ENCODE data around the gene IMPA2.
A peak's percentile ranks its signal among the peaks of the same experiment; 100 is the strongest.

IMPA2 gene

GRCh38 chr18:12017081-12017480 is 35.8 kb downstream of the IMPA2 start:
- H3K9me3 ChIP-seq (ENCODE audit: severe bottlenecking): no peaks in the 10 kb centered on the region
- H3K4me1 ChIP-seq (ENCODE audit: insufficient read depth, poor library complexity, severe bottlenecking): peaks cover 15% of the 10 kb centered on the region
- H3K4me3 ChIP-seq (ENCODE audit: severe bottlenecking): no peak overlapping the region
- TF ChIP-seq, protein P1, sequence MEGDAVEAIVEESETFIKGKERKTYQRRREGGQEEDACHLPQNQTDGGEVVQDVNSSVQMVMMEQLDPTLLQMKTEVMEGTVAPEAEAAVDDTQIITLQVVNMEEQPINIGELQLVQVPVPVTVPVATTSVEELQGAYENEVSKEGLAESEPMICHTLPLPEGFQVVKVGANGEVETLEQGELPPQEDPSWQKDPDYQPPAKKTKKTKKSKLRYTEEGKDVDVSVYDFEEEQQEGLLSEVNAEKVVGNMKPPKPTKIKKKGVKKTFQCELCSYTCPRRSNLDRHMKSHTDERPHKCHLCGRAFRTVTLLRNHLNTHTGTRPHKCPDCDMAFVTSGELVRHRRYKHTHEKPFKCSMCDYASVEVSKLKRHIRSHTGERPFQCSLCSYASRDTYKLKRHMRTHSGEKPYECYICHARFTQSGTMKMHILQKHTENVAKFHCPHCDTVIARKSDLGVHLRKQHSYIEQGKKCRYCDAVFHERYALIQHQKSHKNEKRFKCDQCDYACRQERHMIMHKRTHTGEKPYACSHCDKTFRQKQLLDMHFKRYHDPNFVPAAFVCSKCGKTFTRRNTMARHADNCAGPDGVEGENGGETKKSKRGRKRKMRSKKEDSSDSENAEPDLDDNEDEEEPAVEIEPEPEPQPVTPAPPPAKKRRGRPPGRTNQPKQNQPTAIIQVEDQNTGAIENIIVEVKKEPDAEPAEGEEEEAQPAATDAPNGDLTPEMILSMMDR (IDR thresholded peaks at IDR 0.05; ENCODE audit: poor library complexity, severe bottlenecking): no peak
- H3K27ac ChIP-seq (ENCODE audit: poor library complexity, severe bottlenecking): no peak overlapping the region
- ATAC-seq (ENCODE audit: low read depth) (no peak), DNase-seq (ENCODE audit: low spot score) (no peak)
- no peaks in the 10 kb centered on the region; the same call in 1 of the 2 replicates for H3K36me3 ChIP-seq (ENCODE audit: low read depth)
- no peaks in the 10 kb centered on the region for H3K27me3 ChIP-seq (ENCODE audit: insufficient read depth, poor library complexity, severe bottlenecking)

GRCh38 chr18:12018861-12019260 is 37.6 kb downstream of the IMPA2 start:
- no peak for ATAC-seq (ENCODE audit: low read depth)
- Histone ChIP-seq H3K4me1 (ENCODE audit: insufficient read depth, poor library complexity, severe bottlenecking) (peaks cover 15% of the 10 kb centered on the region), H3K27me3 (ENCODE audit: insufficient read depth, poor library complexity, severe bottlenecking) (no peaks in the 10 kb centered on the region), H3K36me3 (ENCODE audit: low read depth) (no peaks in the 10 kb centered on the region; the same call in 1 of the 2 replicates), H3K27ac (ENCODE audit: poor library complexity, severe bottlenecking) (no peak overlapping the region), H3K4me3 (ENCODE audit: severe bottlenecking) (no peak overlapping the region), H3K9me3 (ENCODE audit: severe bottlenecking) (no peaks in the 10 kb centered on the region)
- TF ChIP-seq, protein P1 (IDR thresholded peaks at IDR 0.05; ENCODE audit: poor library complexity, severe bottlenecking): no peak
- no peak for DNase-seq (ENCODE audit: low spot score)

DNA sequence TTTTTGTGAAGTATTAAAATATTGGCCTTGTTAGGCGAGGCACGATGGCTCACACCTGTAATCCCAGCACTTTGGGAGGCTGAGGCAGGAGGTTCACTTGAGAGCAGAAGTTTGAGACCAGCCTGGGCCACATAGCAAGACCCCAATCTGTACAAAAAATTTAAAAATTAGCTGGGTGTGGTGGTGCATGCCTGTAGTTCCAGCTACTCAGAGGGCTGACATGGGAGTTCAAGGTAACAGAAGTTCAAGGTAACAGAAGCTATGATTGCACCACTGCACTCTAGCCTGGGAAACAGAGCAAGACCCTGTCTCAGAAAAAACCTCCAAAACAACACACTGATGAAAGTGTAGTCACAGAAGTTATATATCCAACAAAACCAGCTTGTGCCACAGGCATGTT is 39.8 kb downstream of the IMPA2 start:
- TF ChIP-seq, protein P1 (IDR thresholded peaks at IDR 0.05; ENCODE audit: poor library complexity, severe bottlenecking): no peak
- no peak overlapping the region for H3K27ac ChIP-seq (ENCODE audit: poor library complexity, severe bottlenecking)

DNA sequence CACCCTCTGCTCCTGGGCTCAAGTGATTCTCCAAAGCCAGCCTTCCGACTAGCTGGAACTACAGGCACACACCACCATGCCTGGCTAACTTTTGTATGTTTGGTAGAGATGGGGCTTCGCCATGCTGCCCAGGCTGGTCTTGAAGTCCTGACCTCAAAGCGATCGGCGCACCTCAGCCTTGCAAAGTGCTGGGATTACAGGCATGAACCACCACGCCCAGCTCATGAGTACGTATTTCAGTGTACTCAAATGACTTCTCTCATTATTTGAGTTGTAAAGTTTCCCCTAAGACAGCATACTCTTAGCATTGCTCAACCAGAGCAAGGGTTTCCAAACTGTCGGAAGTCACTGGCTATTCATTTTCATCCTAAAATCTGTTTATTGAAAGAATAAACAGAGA is 40.3 kb downstream of the IMPA2 start:
- Histone ChIP-seq H3K36me3 (ENCODE audit: low read depth) (no peaks in the 10 kb centered on the region; the same call in 1 of the 2 replicates), H3K4me3 (ENCODE audit: severe bottlenecking) (no peak overlapping the region), H3K27me3 (ENCODE audit: insufficient read depth, poor library complexity, severe bottlenecking) (no peaks in the 10 kb centered on the region), H3K9me3 (ENCODE audit: severe bottlenecking) (no peaks in the 10 kb centered on the region), H3K4me1 (ENCODE audit: insufficient read depth, poor library complexity, severe bottlenecking) (peaks cover 2% of the 10 kb centered on the region), H3K27ac (ENCODE audit: poor library complexity, severe bottlenecking) (no peak overlapping the region)
- TF ChIP-seq, protein P1 (IDR thresholded peaks at IDR 0.05; ENCODE audit: poor library complexity, severe bottlenecking): no peak
- DNase-seq (ENCODE audit: low spot score): no peak
- ATAC-seq (ENCODE audit: low read depth): no peak

More for the DNA sequence above, 39.8 kb downstream of the IMPA2 start:
- no peaks in the 10 kb centered on the region for H3K27me3 ChIP-seq (ENCODE audit: insufficient read depth, poor library complexity, severe bottlenecking)
- H3K4me1 ChIP-seq (ENCODE audit: insufficient read depth, poor library complexity, severe bottlenecking): peaks cover under 1% of the 10 kb centered on the region
- H3K9me3 ChIP-seq (ENCODE audit: severe bottlenecking): no peaks in the 10 kb centered on the region
- H3K4me3 ChIP-seq (ENCODE audit: severe bottlenecking): no peak overlapping the region
- H3K36me3 ChIP-seq (ENCODE audit: low read depth): no peaks in the 10 kb centered on the region; the same call in 1 of the 2 replicates
- DNase-seq (ENCODE audit: low spot score) (no peak), ATAC-seq (ENCODE audit: low read depth) (no peak)

DNA sequence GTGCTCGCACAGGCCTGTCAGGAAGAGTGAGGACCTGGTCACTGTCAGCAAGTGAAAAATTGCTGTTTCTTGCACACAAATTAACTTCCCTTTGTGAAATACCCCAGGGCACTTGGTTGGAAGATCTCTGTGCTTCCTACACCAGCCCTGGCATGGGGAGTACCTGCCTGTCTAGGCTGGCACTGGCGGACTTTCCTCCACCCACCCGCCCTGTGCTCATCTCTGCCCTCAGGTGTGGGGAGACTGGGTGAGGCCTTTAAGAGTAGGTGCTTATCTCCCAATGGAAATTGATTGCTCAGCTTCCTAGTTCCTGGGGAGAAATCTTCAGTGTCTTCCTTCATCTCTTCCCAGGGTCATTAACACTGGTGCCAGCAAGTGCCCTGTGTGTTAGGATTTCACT is 42.1 kb downstream of the IMPA2 start:
- H3K4me1 ChIP-seq (ENCODE audit: insufficient read depth, poor library complexity, severe bottlenecking): peaks cover 9% of the 10 kb centered on the region
- no peaks in the 10 kb centered on the region for H3K36me3 ChIP-seq (ENCODE audit: low read depth)
- H3K27me3 ChIP-seq (ENCODE audit: insufficient read depth, poor library complexity, severe bottlenecking): no peaks in the 10 kb centered on the region
- TF ChIP-seq, protein P1 (IDR thresholded peaks at IDR 0.05; ENCODE audit: poor library complexity, severe bottlenecking): no peak
- DNase-seq (ENCODE audit: low spot score) (no peak), ATAC-seq (ENCODE audit: low read depth) (peak; percentile 52; the same call in 2 of the 3 replicates)
- H3K4me3 ChIP-seq (ENCODE audit: severe bottlenecking): no peak overlapping the region
- no peaks in the 10 kb centered on the region for H3K9me3 ChIP-seq (ENCODE audit: severe bottlenecking)
- no peak overlapping the region for H3K27ac ChIP-seq (ENCODE audit: poor library complexity, severe bottlenecking)

Data from RWPE2 (cell line).